ENCODE data around the gene ADGRG7.

- TF ChIP-seq, protein P1, sequence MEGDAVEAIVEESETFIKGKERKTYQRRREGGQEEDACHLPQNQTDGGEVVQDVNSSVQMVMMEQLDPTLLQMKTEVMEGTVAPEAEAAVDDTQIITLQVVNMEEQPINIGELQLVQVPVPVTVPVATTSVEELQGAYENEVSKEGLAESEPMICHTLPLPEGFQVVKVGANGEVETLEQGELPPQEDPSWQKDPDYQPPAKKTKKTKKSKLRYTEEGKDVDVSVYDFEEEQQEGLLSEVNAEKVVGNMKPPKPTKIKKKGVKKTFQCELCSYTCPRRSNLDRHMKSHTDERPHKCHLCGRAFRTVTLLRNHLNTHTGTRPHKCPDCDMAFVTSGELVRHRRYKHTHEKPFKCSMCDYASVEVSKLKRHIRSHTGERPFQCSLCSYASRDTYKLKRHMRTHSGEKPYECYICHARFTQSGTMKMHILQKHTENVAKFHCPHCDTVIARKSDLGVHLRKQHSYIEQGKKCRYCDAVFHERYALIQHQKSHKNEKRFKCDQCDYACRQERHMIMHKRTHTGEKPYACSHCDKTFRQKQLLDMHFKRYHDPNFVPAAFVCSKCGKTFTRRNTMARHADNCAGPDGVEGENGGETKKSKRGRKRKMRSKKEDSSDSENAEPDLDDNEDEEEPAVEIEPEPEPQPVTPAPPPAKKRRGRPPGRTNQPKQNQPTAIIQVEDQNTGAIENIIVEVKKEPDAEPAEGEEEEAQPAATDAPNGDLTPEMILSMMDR (IDR thresholded peaks at IDR 0.05): no peak
- TF ChIP-seq POLR2A (IDR thresholded peaks at IDR 0.05) (no peak), EP300 (IDR thresholded peaks at IDR 0.05) (no peak)
Observed at GRCh38 chr3:100631236-100631635, 21.8 kb downstream of the ADGRG7 start.
